GM13977 (cell line): ENCODE measurements around the gene MBD3L3.
"Not testable (repeated sequence)": the region's sequence is repeated elsewhere in the genome, so short reads cannot be mapped to it uniquely, and the experiment has no call there.

Experiments
- DNase-seq: peaks from one replicate; pipeline ENCODE4 v3.0.0; 2012; ENCODE audit warnings: low spot score
- in situ Hi-C: fragments of 300-500 bp; cut with MboI; formaldehyde crosslinking; loops from one replicate; pipeline ENCODE4 v1.12.0; 2022; ENCODE audit warnings: low sequenced_read_pairs, low pct_unique_long_range_greater_than_20kb, mixed read lengths, inconsistent platforms; ENCODE audit not compliant: unreplicated experiment
- TF ChIP-seq, protein P1 (sequence below): IDR thresholded peaks from 2 replicates; pipeline ENCODE4 v1.5.1; 2012; ENCODE audit warnings: mild to moderate bottlenecking, control low read depth; ENCODE audit not compliant: insufficient read depth; ENCODE audit errors: extremely low read depth, missing control alignments

Gene MBD3L3

DNA sequence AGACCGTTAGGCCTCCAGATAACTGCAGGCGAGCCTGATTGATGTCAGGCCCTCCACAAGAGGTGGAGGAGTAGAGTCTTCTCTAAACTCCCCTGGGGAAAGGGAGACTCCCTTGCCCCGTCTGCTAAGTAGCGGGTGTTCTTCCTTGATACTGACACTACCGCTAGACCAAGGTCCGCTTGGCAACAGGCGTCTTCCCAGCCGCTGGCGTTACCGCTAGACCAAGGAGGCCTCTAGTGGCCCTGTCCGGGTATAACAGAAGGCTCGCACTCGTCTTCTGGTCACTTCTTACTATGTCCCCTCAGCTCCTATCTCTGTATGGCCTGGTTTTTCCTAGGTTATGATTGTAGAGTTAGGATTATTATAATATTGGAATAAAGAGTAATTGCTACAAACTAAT lies 8.6 kb upstream of the MBD3L3 start:
- not testable (repeated sequence) for DNase-seq

DNA sequence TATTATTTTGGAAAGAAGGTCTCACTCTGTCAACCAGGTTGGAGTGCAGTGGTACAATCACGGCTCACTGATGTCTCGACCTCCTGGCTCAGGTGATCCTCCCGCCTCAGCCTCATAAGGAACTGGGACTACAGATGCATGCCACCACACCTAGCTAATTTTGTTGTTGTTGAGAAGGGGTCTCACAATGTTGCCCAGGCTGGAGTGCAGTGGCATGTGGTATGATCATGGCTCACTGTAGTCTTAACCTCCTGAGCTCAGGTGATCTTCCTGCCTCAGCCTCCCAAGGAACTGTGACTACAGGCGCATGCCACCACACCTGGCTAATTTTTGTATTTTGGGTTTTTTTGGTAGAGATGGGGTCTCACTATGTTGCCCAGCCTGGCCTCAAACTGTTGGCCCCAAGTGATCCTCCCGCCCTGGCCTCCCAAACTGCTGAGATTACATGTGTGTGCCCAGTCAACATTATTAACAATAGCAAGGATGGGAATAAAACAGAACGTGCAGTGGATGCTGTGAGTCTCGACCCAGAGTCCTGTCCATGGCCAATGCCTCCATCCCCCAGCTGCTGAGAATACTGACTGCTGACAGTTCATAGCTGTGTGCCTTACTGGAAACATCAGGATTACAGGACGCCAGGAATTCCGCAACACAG lies 5.4 kb upstream of the MBD3L3 start:
- no peak for DNase-seq
- TF ChIP-seq, protein P1, sequence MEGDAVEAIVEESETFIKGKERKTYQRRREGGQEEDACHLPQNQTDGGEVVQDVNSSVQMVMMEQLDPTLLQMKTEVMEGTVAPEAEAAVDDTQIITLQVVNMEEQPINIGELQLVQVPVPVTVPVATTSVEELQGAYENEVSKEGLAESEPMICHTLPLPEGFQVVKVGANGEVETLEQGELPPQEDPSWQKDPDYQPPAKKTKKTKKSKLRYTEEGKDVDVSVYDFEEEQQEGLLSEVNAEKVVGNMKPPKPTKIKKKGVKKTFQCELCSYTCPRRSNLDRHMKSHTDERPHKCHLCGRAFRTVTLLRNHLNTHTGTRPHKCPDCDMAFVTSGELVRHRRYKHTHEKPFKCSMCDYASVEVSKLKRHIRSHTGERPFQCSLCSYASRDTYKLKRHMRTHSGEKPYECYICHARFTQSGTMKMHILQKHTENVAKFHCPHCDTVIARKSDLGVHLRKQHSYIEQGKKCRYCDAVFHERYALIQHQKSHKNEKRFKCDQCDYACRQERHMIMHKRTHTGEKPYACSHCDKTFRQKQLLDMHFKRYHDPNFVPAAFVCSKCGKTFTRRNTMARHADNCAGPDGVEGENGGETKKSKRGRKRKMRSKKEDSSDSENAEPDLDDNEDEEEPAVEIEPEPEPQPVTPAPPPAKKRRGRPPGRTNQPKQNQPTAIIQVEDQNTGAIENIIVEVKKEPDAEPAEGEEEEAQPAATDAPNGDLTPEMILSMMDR, result no peak
- in situ Hi-C loops, result no loop called here

More for the DNA sequence above, 8.6 kb upstream of the MBD3L3 start:
- TF ChIP-seq, protein P1, result peak; percentile 15
- in situ Hi-C loops, result not testable (repeated sequence)

DNA sequence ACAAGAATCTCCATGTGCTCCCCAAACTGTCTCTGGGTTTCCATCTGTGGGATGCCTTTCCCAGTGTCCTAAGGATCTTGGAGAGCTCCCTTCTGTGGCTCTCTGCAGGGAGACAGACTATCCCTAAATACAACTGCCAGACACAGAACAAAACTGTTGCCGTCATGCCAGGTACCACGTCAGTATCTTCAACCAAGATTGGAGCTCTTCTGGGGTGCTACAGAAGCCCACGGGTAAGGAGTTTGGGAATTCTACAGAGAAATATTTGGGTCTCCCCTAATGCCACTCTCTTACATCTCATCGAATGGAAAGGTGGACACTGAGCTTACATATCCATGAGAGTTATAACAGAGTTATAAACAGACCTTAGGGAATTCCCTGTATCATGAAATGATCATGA lies 4.9 kb upstream of the MBD3L3 start:
- in situ Hi-C loops, result no loop called here
- no peak for DNase-seq
- TF ChIP-seq, protein P1, result no peak

DNA sequence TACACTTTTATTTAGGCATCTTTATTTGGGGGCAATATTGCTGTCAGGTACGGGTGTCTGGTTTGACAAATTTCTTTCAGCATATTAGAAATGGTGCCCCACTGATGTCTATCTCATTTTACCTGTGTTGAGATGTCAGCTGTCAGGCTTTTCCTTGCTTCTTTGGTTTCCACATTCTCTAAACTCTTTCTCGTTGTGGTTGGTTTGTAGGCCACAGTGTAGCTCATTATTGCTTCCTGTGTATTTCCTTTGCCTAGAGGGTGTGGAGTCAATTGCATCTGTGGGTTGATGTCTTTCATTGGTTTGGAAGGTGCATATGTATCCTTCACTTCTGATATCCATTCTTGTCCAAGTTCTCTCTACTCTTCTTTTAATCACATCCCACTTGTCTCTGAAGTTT lies 1.5 kb upstream of the MBD3L3 start:
- in situ Hi-C loops, DNase-seq: not testable (repeated sequence)

GRCh38 chr19:7056371-7056770 lies 2.1 kb downstream of the MBD3L3 start:
- in situ Hi-C loops, DNase-seq: not testable (repeated sequence)

DNA sequence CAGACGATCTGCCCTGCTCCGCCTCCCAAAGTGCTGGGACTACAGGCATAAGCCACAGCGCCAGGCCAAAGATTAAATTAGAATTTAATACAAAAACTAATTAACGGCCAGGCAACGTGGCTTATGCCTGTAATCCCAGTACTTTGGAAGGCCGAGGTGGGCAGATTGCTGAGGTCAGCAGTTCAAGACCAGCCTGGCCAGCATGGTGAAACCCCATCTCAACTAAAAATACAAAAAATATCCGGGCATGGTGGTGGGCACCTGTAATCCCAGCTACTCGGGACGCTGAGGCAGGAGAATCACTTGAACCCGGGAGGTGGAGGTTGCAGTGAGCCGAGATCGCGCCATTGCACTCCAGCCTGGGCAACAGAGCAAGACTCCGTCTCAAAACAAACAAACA lies 2.8 kb downstream of the MBD3L3 start:
- DNase-seq, in situ Hi-C loops: not testable (repeated sequence)

GRCh38 chr19:7054635-7055368 lies 3.7 kb downstream of the MBD3L3 start:
- DNase-seq, in situ Hi-C loops: not testable (repeated sequence)

DNA sequence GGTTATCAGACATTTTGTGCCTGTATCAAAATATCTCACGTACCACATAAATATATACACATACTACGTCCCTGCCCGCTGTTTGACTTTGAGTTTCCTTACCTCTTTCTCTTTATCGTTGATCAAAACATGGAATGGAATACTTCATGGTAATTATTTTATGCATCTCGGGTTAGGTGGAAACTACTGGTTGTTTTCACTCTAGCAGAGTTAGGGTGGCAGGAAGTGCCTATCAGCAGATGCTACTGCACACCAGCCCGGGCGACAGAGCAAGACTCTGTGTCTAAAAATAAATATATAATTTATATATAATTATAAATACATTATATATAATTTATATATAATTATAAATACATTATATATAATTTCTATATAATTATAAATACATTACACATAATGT lies 5.6 kb downstream of the MBD3L3 start:
- DNase-seq, in situ Hi-C loops: not testable (repeated sequence)

DNA sequence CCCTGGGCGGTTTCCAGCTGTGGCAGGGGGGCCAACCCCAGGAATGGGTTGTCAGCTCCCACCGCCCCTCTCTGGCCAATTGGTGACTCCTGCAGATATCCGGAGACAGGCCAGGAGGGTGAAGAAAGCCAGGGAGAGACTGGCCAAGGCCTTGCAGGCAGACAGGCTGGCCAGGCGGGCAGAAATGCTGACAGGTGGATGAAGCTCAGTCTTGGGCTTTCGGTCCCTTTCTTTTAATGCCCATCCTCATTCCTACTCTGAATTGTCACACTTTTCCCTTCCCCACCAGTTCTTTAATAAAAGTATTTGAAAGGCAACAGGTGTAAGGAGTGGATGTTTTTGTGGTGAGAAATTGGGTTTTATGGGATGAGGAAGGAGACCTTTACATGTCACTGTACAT lies 7.1 kb downstream of the MBD3L3 start:
- DNase-seq, in situ Hi-C loops: not testable (repeated sequence)

DNA sequence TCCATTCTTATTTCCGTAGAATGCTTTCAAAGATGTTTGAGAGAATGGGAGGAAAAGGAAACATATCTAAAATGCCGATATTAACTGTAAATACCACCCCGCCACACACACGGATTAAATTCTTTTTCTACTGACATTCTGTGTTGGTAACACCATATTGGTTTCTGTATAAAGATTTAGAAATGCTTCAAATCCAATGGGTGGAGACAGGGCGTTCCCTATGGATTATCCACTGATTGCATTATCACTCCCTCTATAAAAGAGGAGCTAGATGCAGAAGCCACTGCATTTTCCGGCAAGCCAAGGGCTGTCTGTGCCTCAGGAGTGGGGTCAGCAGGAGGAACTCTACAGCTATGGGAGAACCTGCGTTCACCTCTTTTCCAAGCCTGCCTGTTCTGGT lies 9.5 kb downstream of the MBD3L3 start, which contains the start of gene MBD3L2:
Gene MBD3L2, plus strand, starts transcription at position 301 of the 400 bp plus-strand sequence. Its CDS starts 53 bp downstream, at position 354.
- in situ Hi-C loops, DNase-seq: not testable (repeated sequence)

- DNase-seq, in situ Hi-C loops: not testable (repeated sequence)
Observed at GRCh38 chr19:7041563-7041962, 16.9 kb downstream of the MBD3L3 start.

GRCh38 chr19:7040079-7040478 lies 18.4 kb downstream of the MBD3L3 start, which contains the start of gene MBD3L4:
Gene MBD3L4, minus strand, starts transcription at chr19:7040179. Its CDS starts 35 bp downstream, at chr19:7040144.
- DNase-seq, in situ Hi-C loops: not testable (repeated sequence)

GRCh38 chr19:7030278-7030677 lies 28.2 kb downstream of the MBD3L3 start, which contains the start of gene MBD3L5:
Gene MBD3L5, plus strand, starts transcription at chr19:7030578. Its CDS starts 34 bp downstream, at chr19:7030612.
- in situ Hi-C loops, result not testable (repeated sequence)

DNA sequence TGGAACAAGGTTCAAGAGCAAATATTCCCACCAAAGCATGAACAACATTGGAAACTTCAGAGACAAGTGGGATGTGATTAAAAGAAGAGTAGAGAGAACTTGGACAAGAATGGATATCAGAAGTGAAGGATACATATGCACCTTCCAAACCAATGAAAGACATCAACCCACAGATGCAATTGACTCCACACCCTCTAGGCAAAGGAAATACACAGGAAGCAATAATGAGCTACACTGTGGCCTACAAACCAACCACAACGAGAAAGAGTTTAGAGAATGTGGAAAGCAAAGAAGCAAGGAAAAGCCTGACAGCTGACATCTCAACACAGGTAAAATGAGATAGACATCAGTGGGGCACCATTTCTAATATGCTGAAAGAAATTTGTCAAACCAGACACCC lies 29.7 kb downstream of the MBD3L3 start:
- in situ Hi-C loops, DNase-seq: not testable (repeated sequence)

More at GRCh38 chr19:7030278-7030677, 28.2 kb downstream of the MBD3L3 start, which contains the start of gene MBD3L5:
- DNase-seq, result not testable (repeated sequence)
